Measurements from ENCODE around the gene C1orf198.

GRCh38 chr1:230858236-230858820 lies 10.0 kb downstream of the C1orf198 start:
- TF ChIP-seq ZNF274 (IDR thresholded peaks at IDR 0.05; ENCODE audit: low read depth, low read length), result no peak
- TF ChIP-seq YY1 (IDR thresholded peaks at IDR 0.05; ENCODE audit: insufficient read depth, insufficient read length), result no peak
- no peak for TF ChIP-seq SUZ12 (IDR thresholded peaks at IDR 0.05; ENCODE audit: extremely low read depth, insufficient read depth, insufficient read length)
